Measurements from ENCODE around the gene LBP. TPM values are rescaled to one million over a fixed set of nuclear protein-coding genes. Genes with fewer than 3 reads are reported as not detected.

Gene LBP
- polyA plus RNA-seq, 1 donor from 2014 or later = not detected

GRCh38 chr20:38339997-38340396 lies 6.3 kb upstream of the LBP start:
- H3K4me2 ChIP-seq (ENCODE audit: low read length) = no peak overlapping the region
- no peak overlapping the region for H3K4me3 ChIP-seq (ENCODE audit: low read length)
- H3K9me3 ChIP-seq (ENCODE audit: low read length) = no peaks in the 10 kb centered on the region
- H3K9me2 ChIP-seq (ENCODE audit: insufficient read depth, low read length) = no peaks in the 10 kb centered on the region
- H3K27ac ChIP-seq (ENCODE audit: low read length) = no peak overlapping the region
- no peaks in the 10 kb centered on the region for H3K27me3 ChIP-seq (ENCODE audit: insufficient read depth, low read depth, low read length)
- no peaks in the 10 kb centered on the region for H3K79me2 ChIP-seq (replicated peaks; ENCODE audit: insufficient read depth, low read length)
- no peaks in the 10 kb centered on the region for H3K36me3 ChIP-seq (ENCODE audit: insufficient read depth, low read length)
- TF ChIP-seq MXI1 (conservative IDR thresholded peaks at IDR 0.05; ENCODE audit: poor library complexity, severe bottlenecking) = no peak
- no peaks in the 10 kb centered on the region for H3F3A ChIP-seq (ENCODE audit: insufficient read depth, low read length, poor library complexity, severe bottlenecking)
- H4K20me1 ChIP-seq (ENCODE audit: insufficient read depth) = no peaks in the 10 kb centered on the region
- no peak overlapping the region for H2AFZ ChIP-seq (ENCODE audit: low read depth, low read length)
- no peak overlapping the region for H3K9ac ChIP-seq (ENCODE audit: low read length)

- no peaks in the 10 kb centered on the region for H4K20me1 ChIP-seq (ENCODE audit: insufficient read depth)
- no peaks in the 10 kb centered on the region for H3K79me2 ChIP-seq (replicated peaks; ENCODE audit: insufficient read depth, low read length)
- H3K27ac ChIP-seq (ENCODE audit: low read length) = no peak overlapping the region
- H3K4me2 ChIP-seq (ENCODE audit: low read length) = no peak overlapping the region
- H3K9me3 ChIP-seq (ENCODE audit: low read length) = no peaks in the 10 kb centered on the region
- no peak overlapping the region for H2AFZ ChIP-seq (ENCODE audit: low read depth, low read length)
- no peaks in the 10 kb centered on the region for H3K36me3 ChIP-seq (ENCODE audit: insufficient read depth, low read length)
- H3K4me3 ChIP-seq (ENCODE audit: low read length) = no peak overlapping the region
- no peaks in the 10 kb centered on the region for H3F3A ChIP-seq (ENCODE audit: insufficient read depth, low read length, poor library complexity, severe bottlenecking)
- H3K27me3 ChIP-seq (ENCODE audit: insufficient read depth, low read depth, low read length) = no peaks in the 10 kb centered on the region
- no peak overlapping the region for H3K9ac ChIP-seq (ENCODE audit: low read length)
- TF ChIP-seq RAD21 (conservative IDR thresholded peaks at IDR 0.05) (no peak), MXI1 (conservative IDR thresholded peaks at IDR 0.05; ENCODE audit: poor library complexity, severe bottlenecking) (no peak), SMC3 (conservative IDR thresholded peaks at IDR 0.05; ENCODE audit: poor library complexity) (no peak), TAF1 (IDR thresholded peaks at IDR 0.05; ENCODE audit: low read depth) (no peak), EZH2 (IDR thresholded peaks at IDR 0.05; ENCODE audit: borderline replicate concordance, insufficient read depth, low read length, poor library complexity, severe bottlenecking) (no peak), POLR2AphosphoS5 (IDR thresholded peaks at IDR 0.05) (no peak), EP300 (conservative IDR thresholded peaks at IDR 0.05; ENCODE audit: poor library complexity, severe bottlenecking) (no peak), REST (IDR thresholded peaks at IDR 0.05; ENCODE audit: borderline replicate concordance) (no peak), CTCF (IDR thresholded peaks at IDR 0.05; ENCODE audit: poor library complexity, severe bottlenecking) (no peak)
- no peaks in the 10 kb centered on the region for H3K9me2 ChIP-seq (ENCODE audit: insufficient read depth, low read length)
Measured at GRCh38 chr20:38340693-38341092, 5.6 kb upstream of the LBP start.

GRCh38 chr20:38342216-38342615 lies 4.1 kb upstream of the LBP start:
- no peak overlapping the region for H3K27ac ChIP-seq (ENCODE audit: low read length)

More at GRCh38 chr20:38342216-38342615, 4.1 kb upstream of the LBP start:
- Histone ChIP-seq H2AFZ (ENCODE audit: low read depth, low read length) (peak overlapping the region; percentile 14), H3K79me2 (replicated peaks; ENCODE audit: insufficient read depth, low read length) (no peaks in the 10 kb centered on the region), H4K20me1 (ENCODE audit: insufficient read depth) (no peaks in the 10 kb centered on the region), H3K4me3 (ENCODE audit: low read length) (peak overlapping the region; percentile 10), H3K9me2 (ENCODE audit: insufficient read depth, low read length) (no peaks in the 10 kb centered on the region), H3K9ac (ENCODE audit: low read length) (peak overlapping the region; percentile 1), H3K4me2 (ENCODE audit: low read length) (peak overlapping the region; percentile 19), H3F3A (ENCODE audit: insufficient read depth, low read length, poor library complexity, severe bottlenecking) (no peaks in the 10 kb centered on the region), H3K9me3 (ENCODE audit: low read length) (no peaks in the 10 kb centered on the region), H3K27me3 (ENCODE audit: insufficient read depth, low read depth, low read length) (no peaks in the 10 kb centered on the region), H3K36me3 (ENCODE audit: insufficient read depth, low read length) (no peaks in the 10 kb centered on the region)
- TF ChIP-seq RAD21 (conservative IDR thresholded peaks at IDR 0.05) = no peak
- no peak for TF ChIP-seq MXI1 (conservative IDR thresholded peaks at IDR 0.05; ENCODE audit: poor library complexity, severe bottlenecking)
- no peak for TF ChIP-seq POLR2AphosphoS5 (IDR thresholded peaks at IDR 0.05)
- no peak for TF ChIP-seq CTCF (IDR thresholded peaks at IDR 0.05; ENCODE audit: poor library complexity, severe bottlenecking)
- no peak for TF ChIP-seq EZH2 (IDR thresholded peaks at IDR 0.05; ENCODE audit: borderline replicate concordance, insufficient read depth, low read length, poor library complexity, severe bottlenecking)
- TF ChIP-seq REST (IDR thresholded peaks at IDR 0.05; ENCODE audit: borderline replicate concordance) = no peak
- TF ChIP-seq TAF1 (IDR thresholded peaks at IDR 0.05; ENCODE audit: low read depth) = no peak
- no peak for TF ChIP-seq SMC3 (conservative IDR thresholded peaks at IDR 0.05; ENCODE audit: poor library complexity)
- TF ChIP-seq EP300 (conservative IDR thresholded peaks at IDR 0.05; ENCODE audit: poor library complexity, severe bottlenecking) = no peak

Data from neural cell (in vitro differentiated cells).